CD4-positive, alpha-beta T cell treated with Interleukin-4 for 4 hours (primary cell): ENCODE data around the gene NRK.
"Not testable (repeated sequence)": the region's sequence is repeated elsewhere in the genome, so short reads cannot be mapped to it uniquely, and the experiment has no call there.

Source experiments
- DNase-seq: peaks from one replicate; pipeline ENCODE4 v3.0.0-alpha.2; 2020

The NRK gene

DNA sequence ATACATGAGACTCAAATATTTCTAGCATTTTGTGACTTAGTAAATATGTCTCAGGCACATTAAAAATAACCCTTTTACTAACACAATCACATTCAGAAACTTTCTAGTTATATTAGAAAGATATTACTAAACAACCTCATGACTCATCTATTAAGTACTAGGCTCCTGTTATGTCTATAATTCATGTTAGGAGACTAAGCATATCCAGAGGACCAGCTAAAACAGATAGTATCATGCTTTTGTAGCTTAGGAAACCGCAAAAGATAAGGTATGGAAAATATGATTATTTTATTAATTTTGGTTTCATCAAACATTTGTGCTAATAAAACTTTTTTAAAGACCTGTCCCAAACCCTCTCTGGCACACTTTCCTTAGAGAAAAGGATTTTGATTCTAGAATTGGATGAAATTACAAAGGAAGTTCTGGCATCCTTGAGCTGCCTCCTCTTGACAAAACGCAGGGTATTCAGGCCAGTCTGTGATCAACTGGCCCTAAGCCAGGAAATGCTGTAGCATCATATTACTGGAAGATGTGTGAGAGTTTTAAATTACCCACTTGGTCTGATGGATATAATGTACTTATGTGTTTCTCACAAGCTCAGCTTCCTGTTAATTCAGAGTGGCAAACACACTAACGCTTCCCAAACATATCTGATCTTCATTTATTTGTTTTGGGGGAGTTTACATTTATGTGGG is 60.4 kb downstream of the NRK start:
- no peak for DNase-seq

DNA sequence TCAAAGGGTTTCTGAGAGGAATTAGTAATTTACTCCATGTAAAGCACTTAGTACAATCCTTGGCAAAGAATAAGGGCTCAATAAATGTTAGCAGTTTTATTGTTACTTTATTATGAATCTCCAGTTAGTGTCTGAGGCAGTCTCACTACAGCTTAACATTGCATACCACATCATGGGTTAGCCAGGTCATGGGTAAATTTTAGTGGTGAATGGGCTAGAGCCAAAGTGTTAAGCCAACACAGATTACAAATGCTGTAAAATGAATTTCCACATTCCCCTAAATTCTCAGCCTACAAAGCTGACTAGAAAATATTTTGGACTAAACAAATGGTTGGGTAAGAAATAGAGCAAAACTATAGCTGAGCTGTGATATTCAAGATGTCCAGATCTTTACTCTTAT is 72.4 kb downstream of the NRK start:
- DNase-seq = no peak

DNA sequence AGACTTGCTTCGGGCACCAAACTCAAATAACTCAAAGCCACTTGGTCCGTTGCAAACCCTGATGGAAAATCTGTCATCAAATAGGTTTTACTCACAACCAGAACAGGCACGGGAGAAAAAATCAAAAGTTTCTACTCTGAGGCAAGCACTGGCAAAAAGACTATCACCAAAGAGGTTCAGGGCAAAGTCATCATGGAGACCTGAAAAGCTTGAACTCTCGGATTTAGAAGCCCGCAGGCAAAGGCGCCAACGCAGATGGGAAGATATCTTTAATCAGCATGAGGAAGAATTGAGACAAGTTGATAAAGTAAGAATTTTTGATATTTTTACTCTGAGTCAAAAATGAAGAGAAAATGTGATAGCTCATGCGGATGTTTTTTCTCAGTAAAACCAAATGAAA is 87.2 kb downstream of the NRK start:
- no peak for DNase-seq

DNA sequence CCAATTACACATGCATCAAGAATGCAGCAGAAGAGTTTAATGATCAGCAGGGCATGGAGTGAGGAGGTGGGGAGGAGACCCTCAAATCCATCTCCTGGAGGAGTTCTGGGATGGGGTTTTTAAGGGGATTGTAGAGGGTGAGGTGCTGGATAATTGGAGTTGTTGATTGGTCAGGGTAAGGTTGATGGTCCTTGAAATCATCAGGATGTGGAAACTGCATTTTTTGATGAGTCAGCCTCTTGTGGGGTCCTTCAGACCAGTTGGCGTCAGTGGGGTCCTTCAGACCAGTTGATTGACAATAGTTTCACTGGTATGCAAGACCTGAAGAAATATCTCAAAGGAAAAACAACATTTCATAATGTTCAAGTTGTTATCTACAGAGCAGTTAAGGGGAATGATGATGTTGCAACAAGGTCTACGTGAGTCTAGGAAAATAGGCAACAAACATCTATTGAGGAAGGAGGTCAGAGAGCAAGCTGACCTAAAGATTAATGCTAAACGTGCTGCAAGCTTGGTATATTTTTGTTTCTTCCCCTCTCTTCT is 88.3 kb downstream of the NRK start:
- no peak for DNase-seq

DNA sequence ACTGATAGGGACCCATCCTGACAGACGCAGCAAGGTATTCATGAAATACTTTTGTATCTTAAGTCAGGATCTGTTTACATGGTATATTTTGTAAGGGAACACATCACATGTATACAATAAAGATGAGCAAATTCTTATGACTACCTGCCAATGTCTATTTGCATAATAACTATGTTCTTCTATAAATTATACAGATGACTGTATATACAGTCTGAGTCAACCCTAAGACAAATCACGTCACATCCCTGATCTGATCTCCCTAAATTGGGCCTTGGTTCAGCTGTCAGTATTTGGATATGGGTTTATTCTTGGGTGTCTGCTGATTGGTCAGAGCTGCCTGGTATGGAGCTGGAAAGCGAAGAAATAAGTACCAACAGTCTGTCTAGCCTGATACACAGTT is 122.9 kb downstream of the NRK start:
- DNase-seq = no peak

DNA sequence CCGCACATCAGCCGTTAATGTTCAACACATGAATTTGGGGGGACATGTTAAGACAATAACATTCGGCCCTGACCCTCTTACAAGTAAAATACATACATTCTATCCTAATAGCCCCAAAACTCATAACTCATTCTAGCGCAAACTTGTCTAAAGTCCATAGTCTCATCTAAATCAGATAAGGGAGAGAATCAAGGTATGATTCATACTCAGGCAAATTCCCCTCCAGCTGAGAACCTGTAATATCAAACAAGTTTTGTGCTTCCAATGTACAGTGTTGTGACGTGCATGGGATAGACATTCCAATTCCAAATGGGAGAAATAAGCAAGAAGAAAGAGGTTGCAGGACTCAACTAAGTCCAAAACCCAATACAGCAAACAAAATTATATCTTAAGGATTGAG is 147.1 kb downstream of the NRK start:
- no peak for DNase-seq

DNA sequence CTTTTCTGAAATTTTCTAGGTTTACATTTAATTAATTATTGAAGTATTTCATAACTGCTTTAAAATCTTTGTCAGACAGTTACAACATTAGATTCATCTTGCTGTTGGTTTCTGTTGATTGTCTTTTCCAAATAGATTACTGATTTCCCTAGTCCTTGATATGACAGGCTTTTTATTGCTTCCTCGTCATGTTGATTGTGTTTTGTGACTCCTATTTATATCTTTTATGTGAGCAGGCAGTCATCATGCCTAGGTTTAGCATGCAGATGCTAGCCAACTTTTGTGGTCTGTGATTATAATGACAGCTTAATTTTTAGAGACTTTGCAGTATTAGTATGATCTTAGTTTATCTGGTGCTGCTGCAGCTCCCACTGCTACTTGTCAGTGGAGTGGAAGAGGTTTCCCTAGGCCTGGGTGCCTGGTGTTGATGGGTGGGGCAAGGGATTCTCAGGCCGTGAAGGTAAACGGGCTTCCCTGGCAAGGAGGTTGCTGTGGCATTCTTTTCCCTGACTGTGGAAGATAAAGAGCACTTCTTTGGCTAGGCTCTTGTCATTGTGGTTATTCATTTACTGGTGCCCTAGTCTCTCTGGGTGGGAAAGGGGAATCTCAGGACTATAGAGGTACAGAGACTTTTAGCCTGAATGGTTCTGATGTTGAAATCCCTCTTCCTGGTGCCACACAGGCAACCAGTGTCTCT is 150.5 kb downstream of the NRK start:
- no peak for DNase-seq

DNA sequence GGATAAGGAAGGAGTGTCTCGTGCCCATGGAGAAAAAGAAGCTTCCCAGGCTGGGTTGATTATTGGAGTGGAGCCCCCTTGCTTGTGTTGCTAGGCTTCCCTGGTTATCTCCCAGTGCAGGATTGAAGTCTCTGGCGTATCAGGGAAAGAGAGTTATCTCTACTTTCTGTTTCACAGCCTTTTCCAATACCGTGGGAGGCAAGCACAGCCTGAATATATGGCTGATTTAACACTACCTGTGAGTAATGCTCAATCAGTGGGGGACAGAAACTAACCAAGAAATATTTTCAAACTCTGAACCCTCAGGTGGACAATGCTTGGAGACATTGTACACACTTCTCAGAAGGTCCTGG is 151.0 kb downstream of the NRK start:
- DNase-seq = no peak

DNA sequence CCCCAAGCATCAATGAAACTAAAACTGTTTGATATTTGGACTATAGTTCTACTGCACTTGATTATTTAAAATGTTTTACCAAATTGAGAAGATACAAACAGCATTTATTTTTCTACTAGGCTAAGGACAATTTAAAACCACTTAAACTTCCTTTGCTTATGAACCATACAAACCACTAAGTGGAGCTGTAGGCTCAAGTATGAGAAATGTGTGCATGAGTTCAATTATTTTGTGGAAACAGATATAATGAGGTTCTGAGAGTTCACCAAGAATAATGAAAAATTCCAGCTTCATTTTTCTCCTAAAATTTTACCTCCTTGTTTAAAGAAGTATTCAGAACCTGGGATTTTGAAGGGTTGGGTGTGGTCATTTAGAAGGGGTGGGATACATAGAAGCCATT is 153.0 kb downstream of the NRK start:
- DNase-seq = no peak

DNA sequence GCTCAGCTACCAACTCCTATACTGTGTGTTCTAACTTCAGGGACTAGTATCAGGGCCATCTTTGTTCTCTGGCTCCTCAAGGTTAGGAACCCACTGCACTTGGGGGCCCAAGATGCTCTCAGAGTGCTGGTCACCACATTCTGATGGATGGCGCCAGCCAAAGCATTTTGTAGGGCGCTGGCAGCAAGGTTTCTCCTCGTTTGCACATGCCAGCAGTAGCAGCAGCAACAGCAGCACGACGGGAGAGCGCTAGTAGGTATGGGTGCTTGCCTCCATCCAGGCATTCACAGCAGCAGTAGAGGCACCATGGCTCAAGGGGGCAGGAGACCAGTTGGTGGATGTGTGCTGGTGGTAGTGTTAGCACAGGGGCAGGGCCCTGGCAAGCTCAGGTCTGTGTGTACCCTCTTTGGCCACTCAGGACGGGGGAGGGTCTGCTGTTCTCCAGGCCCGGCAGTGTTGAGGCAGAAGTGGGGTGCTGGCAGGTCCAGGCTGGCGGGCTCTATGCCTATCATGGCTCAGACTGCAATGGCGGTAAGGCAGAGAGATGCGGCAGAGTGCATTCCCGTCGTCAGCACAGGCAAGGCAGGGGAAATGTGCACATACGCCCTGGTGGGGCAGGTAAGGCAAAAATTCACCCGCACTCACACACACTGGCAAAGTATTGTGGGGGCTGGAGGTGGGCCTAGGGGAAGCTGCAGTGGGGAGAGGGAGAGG is 159.6 kb downstream of the NRK start:
- DNase-seq = no peak

DNA sequence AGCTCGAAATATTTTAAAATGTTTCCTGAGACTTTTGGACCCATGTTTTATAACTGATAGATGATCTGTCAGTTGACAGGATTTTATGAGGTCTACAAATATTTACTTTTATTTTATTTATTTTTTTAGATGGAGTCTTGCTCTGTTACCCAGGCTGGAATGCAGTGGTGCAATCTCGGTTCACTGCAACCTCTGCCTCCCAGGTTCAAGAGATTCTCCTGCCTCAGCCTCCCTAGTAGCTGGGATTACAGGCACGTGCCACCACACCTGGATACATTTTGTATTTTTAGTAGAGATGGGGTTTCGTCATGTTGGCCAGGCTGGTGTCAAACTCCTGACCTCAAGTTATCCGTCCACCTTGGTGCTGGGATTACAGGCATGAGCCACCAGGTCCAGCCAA is 166.1 kb downstream of the NRK start:
- DNase-seq = not testable (repeated sequence)

DNA sequence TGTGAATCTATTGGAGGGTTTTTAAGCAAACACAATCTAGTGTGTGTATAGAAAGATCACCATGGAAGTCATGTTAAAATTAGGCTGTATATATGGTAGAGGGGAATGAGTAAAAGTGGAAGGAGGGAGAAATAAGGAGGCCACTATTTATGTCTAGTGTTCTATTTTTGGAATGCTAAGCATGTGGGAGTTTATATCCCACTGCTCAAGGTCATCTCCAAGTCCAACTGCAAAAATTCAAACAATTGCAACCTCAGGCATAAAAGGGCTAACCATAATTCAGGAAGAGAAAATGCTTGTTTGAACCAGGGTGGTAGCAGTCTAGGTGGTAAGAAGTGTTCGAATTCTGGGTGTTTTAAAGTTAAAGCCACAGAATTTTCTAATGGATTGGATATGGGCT is 177.0 kb downstream of the NRK start:
- DNase-seq = no peak

DNA sequence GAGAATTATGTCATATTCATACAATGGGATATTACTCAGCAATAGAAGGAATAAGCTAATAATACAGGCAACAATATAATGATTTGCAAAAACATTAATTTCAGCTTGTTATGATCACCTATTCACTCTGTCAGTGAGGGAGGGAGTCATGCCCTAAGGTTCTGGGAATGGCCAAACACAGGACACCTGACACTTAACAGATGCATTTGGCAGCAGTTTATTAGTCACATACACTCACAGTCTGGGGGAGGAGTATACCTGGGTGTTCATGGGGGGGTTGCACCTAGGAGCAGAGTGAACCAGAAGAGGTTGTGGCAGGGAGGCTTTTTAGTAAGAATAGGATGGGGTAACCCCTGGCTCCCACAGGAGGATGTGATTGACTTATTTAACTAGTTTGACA is 177.9 kb downstream of the NRK start:
- DNase-seq = no peak

DNA sequence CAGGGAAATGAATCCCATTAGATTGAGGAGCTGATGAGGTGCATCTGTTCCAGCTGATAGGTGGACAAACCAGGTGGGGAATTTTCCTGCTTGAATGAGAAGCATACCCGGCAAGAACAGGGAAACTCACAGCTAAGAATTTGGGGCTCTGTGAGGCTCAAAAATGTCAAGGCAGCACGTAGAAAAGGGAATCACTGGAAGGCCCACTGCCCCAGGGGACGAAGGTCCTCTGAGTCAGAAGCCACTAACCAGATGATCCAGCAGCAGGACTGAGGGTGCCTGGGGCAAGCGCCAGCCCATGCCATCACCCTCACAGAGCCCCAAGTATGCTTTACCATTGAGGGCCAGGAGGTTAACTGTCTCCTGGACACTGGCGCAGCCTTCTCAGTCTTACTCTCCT is 178.3 kb downstream of the NRK start:
- not testable (repeated sequence) for DNase-seq

DNA sequence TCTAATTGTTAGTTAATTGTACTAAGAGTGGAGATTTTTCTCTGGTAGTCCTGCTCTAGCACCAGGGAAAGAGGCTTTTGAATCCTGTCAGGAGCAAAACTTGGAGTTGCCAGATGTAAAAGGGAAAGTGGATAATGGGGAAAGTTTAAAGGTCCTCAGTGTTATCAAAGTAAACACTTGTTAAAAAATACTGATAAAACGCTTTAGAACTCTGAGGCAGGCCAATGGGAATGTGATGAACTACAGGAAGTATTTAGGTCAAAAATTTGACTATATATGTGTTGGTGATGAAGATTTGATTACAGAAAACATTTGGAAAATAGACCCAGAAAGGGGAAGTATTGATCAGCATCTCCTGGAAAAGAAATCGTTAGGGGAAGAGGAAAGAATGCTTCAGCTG is 183.3 kb downstream of the NRK start:
- DNase-seq = no peak

DNA sequence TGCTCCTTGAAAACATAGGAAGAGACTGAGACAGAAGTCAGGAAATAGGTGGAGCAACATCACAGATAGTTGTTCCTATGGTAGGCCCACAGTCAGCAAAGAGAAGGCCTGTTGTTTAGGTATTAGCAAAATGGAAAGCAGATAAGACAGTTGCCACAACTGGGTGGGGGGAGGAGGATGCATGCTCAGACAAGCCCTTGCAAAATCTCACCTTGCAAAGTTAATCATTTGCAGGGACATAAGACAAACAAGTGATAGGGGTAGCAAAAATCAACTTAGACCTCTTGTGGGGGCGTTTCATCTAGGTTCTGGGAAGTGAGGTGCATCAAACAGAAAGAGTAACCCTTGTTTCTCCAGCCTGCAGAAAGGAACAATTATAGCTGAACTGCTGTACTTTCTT is 185.5 kb downstream of the NRK start:
- DNase-seq = no peak
